ENCODE results near the gene ATXN7L3B. TPM values are rescaled to one million over a fixed set of nuclear protein-coding genes. Genes with fewer than 3 reads are reported as not detected.
"Not testable (repeated sequence)": the region's sequence is repeated elsewhere in the genome, so short reads cannot be mapped to it uniquely, and the experiment has no call there.

The ATXN7L3B gene
- 23.1 TPM for total RNA-seq
- long read RNA-seq, full-length matches to known transcripts = 79 of 79 reads
- long read RNA-seq, partial matches to known transcripts = 0 of 79 reads
- long read RNA-seq, other reads (novel, unspliced or antisense) = 0 of 79 reads

GRCh38 chr12:74537707-74538385 lies at the start of gene ATXN7L3B:
Gene ATXN7L3B (plus strand): TSS chr12:74537835. CDS start chr12:74538113, 278 bp downstream.
- intact Hi-C loops (cut with micrococcal nuclease) = no loop called here
- ATAC-seq = peak; percentile 100
- DNase-seq = peak; percentile 96

- ATAC-seq (no peak), DNase-seq (no peak)
- intact Hi-C loops (cut with micrococcal nuclease) = no loop called here
Observed at GRCh38 chr12:74488134-74488533, 49.5 kb upstream of the ATXN7L3B start.

- no peak for ATAC-seq
- DNase-seq = no peak
- intact Hi-C loops (cut with micrococcal nuclease) = no loop called here
Observed at GRCh38 chr12:74489543-74489942, 48.1 kb upstream of the ATXN7L3B start.

- ATAC-seq (no peak), DNase-seq (no peak)
- intact Hi-C loops (cut with micrococcal nuclease) = no loop called here
Observed at GRCh38 chr12:74490390-74491064, 47.1 kb upstream of the ATXN7L3B start.

GRCh38 chr12:74491374-74491773 lies 46.3 kb upstream of the ATXN7L3B start:
- DNase-seq = no peak
- ATAC-seq = no peak
- intact Hi-C loops (cut with micrococcal nuclease) = no loop called here

- intact Hi-C loops (cut with micrococcal nuclease) = no loop called here
- DNase-seq = no peak
- ATAC-seq = no peak
Observed at GRCh38 chr12:74499192-74499591, 38.4 kb upstream of the ATXN7L3B start.

- intact Hi-C loops (cut with micrococcal nuclease); DNase-seq; ATAC-seq: not testable (repeated sequence)
Observed at GRCh38 chr12:74508873-74509657, 28.6 kb upstream of the ATXN7L3B start.

GRCh38 chr12:74509886-74510285 lies 27.7 kb upstream of the ATXN7L3B start:
- ATAC-seq (no peak), DNase-seq (no peak)
- intact Hi-C loops (cut with micrococcal nuclease) = no loop called here

GRCh38 chr12:74514098-74514872 lies 23.4 kb upstream of the ATXN7L3B start:
- intact Hi-C loops (cut with micrococcal nuclease) = no loop called here
- ATAC-seq (no peak), DNase-seq (no peak)

- DNase-seq (no peak), ATAC-seq (no peak)
- intact Hi-C loops (cut with micrococcal nuclease) = no loop called here
Observed at GRCh38 chr12:74515849-74516248, 21.8 kb upstream of the ATXN7L3B start.

GRCh38 chr12:74526535-74526934 lies 11.1 kb upstream of the ATXN7L3B start:
- DNase-seq = no peak
- intact Hi-C loops (cut with micrococcal nuclease) = no loop called here
- no peak for ATAC-seq

GRCh38 chr12:74527491-74527890 lies 10.1 kb upstream of the ATXN7L3B start:
- no peak for DNase-seq
- intact Hi-C loops (cut with micrococcal nuclease) = no loop called here
- no peak for ATAC-seq

GRCh38 chr12:74530676-74531075 lies 7.0 kb upstream of the ATXN7L3B start:
- no peak for ATAC-seq
- intact Hi-C loops (cut with micrococcal nuclease) = no loop called here

GRCh38 chr12:74535536-74535935 lies 2.1 kb upstream of the ATXN7L3B start:
- DNase-seq (no peak), ATAC-seq (no peak)
- intact Hi-C loops (cut with micrococcal nuclease) = no loop called here

More at GRCh38 chr12:74530676-74531075, 7.0 kb upstream of the ATXN7L3B start:
- DNase-seq = no peak

GRCh38 chr12:74537126-74537706 lies 419 bp upstream of the ATXN7L3B start:
- intact Hi-C loops (cut with micrococcal nuclease) = no loop called here
- ATAC-seq = peak; percentile 36
- DNase-seq = no peak

- intact Hi-C loops (cut with micrococcal nuclease) = no loop called here
- DNase-seq (no peak), ATAC-seq (peak; percentile 12)
Observed at GRCh38 chr12:74538491-74539258, 1.0 kb downstream of the ATXN7L3B start.

- DNase-seq = no peak
- intact Hi-C loops (cut with micrococcal nuclease) = no loop called here
Observed at GRCh38 chr12:74539261-74539660, 1.6 kb downstream of the ATXN7L3B start.

More at GRCh38 chr12:74539261-74539660, 1.6 kb downstream of the ATXN7L3B start:
- ATAC-seq = no peak
